ENCODE data around the gene PERCC1.

GRCh38 chr16:1431497-1432270 is 806 bp downstream of the PERCC1 start:
- no peak for TF ChIP-seq CTCF (IDR thresholded peaks at IDR 0.05; ENCODE audit: low read depth, low read length, poor library complexity, severe bottlenecking)
- no peak for TF ChIP-seq EZH2phosphoT487 (IDR thresholded peaks at IDR 0.05; ENCODE audit: borderline replicate concordance, low read length)
